Stimulated activated CD8-positive, alpha-beta memory T cell treated with anti-CD3 and anti-CD28 coated beads, Interleukin-12 subunit alpha, Interleukin-12 subunit beta, amount 100 ng/mL, for 1 hour (primary cell): ENCODE data around the gene DCLK1.

ENCODE experiments used
- DNase-seq: peaks from one replicate; pipeline ENCODE4 v3.0.0-alpha.2; 2020; ENCODE audit warnings: low read depth

Gene DCLK1

DNA sequence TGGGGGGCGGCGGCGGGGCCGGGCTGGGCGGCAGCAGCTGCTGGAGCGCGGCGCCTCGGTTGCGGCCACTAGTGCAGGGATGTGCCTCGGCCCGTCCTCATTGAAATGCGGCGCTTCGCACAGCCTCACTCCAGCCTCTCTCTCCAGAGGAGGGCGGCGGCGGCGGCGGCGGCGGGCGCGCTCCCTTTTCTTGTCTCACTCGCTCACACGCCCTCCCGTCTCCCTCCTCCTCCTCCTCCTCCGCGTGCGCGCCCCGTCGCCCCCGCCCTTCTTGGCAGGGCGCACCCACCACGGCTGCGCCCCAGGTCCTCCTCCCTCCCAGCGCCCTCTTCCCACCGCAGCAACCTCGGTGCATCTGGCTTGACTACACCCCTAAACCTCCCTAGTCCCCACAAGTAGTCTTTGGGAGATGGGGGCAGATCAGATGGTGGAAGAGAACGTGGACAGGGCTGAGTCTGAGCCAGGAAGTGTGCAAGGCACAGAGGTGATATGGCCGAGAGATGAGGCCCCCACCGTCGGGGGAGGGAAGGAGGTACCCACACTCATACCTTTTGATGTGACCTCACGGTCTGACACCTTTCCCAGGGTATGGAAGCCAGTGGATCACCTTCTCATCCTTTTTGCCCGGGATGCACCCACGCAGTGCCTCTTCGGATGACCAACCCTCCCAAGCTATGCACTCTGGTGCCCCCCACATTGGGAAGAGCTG, at the start of gene DCLK1:
DCLK1 (minus strand) TSS at position 161 of the 709 bp plus-strand sequence.
- no peak for DNase-seq

DNA sequence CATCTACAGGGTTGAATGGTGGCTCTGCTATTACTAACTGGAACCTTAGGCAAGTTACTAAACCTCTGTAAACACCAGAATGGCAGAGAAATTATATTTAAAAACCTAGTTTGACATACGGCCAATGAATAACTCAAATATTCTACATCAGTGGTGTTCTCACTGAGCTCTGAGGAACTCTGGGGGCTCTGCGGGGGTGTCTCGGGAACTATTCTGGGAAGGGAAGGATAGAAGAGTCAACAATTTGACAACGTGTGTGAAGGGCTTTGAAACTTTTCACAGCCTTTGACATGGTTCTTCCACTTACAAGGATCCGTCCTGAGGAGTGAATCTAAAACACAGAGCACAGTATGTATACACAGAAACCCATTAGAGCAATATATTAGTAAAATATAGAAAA, 44.4 kb upstream of the DCLK1 start:
- DNase-seq, result no peak

DNA sequence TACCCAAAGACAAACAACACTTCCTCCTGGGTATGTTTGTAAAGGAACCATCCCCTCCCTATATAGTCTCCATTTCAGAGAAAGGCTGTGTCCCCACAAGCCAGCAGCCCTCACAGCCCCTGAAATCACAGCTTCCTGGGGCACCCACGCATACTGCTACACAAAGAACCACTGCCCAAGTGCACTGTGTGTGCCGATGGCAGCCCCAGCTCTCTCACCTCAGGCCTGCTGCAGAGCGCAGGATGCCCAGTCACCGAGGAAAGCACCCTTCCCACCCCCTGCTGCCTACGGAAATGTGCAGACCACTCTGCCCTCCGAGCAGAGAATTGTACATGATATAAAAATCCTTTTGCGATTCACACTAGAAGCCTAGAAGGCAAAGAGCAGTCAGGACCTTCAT, 43.7 kb upstream of the DCLK1 start:
- DNase-seq, result no peak

DNA sequence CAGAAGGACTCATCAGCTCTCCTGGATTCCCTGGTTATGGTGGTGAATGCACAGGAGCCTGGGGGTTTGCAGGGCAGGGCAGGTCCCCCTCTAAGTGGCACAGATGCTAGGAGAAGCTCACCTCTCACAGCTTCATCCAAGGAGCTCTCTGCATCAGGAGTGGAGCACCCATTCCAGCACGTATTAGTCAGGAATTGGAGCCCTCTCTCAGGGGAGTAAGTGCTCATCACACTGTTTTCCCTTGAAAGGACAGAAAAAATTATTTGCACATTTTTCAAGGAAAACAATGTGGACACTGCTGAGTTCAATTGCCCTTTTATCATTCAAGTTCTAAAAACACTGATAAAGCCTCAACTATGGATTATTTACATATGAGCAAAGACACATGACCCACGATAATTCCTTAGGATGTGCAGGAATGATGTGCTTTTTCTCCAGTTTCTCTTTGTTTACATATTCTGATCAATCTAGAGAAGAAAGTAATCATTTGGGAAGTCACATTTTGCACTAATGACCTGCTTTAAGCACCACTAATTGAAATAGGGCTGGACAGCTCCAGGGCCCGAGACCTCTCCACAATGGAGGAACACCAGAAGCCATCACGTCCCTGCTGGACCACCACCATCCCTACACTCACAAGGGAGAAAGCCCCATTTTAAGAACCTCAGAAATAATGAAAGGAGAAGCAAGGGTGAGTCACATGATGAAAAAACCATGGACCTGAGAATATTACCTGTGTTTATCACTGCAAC, 42.6 kb upstream of the DCLK1 start:
- no peak for DNase-seq

DNA sequence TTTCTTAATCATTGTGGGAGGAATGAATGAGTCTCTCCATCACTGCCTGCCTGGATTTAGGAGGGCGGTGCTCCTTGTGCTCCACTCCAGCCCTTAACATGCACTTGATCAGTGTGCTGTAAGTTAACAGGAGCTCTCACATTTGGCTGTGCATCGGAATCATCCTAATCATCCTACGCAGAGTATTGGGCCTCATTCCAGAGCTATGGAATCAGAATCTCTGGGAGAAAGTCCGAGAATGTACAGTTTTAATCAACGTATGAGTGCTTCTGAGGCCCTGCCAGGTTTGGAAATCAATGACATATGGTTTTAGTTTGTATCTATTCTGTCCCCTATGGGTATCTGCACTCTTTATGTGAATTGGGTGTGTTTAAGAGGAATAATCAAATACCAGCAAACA, 34.9 kb upstream of the DCLK1 start:
- DNase-seq, result no peak

DNA sequence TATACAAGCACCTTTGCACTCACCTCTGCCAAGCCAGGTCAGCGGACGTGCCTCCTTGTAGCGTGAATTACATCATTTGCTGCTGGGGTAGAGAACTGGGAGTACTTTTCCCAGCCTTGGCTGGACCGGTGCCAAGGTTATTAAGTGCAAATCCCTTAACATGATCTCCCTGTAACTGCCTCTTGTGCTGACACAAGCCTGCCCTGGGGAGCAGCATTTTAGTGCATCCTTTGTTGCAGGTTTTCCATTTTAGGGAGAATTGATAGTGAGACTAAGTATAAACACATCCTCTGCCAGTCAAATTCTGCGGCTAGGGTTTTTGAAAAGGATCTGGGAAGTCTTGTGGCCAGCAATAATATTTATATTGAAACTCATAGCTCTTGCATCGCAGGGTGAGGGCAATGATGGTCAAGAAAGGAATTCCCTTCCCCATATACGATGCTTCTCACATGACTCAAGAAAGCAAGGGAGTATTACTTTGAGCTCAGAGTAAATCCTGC, 32.7 kb upstream of the DCLK1 start:
- DNase-seq, result no peak

DNA sequence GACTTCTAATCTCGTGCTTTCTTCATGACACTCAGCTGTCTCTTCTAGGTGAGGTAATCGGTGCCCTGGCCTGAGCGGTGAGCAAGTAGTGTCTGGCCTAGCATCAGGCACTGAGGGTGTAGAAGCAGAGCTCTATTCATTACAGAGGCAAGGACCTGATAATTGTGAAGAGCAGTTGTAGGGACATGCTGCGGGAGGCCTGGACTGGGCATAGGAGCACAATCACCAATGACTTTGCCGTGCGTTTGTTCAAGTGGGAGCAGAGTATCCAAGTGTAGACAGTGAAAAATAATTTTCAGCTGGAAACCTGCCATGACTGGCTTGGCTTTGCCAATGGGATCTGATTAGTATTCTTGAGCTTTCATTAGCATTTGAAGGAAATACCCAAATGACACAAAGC, 32.1 kb upstream of the DCLK1 start:
- no peak for DNase-seq

DNA sequence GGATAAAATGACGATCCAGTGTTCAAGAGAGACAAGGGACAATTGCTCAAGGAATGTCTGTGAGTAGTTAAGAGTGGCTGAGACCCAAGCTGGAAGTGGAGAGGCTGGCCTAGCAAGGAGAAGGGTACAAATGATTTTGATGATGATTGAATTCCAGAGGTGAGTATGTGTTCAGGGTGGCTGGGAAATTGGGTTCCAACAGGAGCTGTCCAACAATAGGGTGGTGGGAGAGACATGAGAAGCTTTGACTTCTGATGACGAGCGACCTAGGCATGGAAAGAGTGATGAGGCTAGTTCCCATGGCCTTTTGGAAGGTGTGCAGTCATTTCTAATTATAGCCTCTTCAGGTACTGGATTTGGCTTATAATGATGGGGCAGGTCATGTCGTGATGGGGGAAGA, 29.1 kb upstream of the DCLK1 start:
- no peak for DNase-seq

DNA sequence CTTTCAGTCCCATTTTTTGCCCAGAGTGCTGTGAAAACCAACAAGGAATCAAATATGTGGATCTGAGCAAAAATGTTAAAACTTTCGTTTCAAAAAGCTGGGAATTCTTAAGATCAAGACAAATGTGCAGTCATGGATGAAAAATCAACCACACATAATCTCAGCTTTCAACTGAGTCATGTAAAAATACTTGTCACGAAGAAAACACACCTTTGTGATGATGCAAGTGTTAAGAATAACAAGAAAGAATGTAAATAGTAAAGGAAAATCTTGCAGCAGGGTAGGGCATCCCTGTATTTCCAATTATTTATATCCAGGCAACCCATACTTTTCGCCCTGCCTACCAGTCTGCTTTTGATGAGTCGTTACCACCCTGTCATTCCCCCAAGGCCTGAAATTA, 27.4 kb upstream of the DCLK1 start:
- no peak for DNase-seq

DNA sequence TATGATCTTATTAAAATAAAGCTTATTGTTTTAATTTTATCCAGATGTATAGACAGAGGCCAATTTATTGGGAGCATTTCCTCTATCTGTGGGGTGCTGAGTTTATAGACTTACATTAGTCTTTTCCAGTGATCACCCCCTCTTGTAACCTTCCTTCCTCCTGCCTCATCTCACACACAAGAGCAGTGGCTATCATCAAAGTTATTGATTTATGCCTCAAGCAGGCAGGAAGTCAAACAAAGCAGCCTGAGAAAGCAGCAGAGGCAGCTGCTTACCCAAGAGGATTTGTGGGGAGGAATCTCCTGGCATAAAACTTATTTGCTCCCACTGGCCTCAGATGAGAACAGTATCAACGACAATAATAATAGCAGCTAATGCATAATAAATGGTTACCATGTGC, 26.3 kb upstream of the DCLK1 start:
- DNase-seq, result no peak

DNA sequence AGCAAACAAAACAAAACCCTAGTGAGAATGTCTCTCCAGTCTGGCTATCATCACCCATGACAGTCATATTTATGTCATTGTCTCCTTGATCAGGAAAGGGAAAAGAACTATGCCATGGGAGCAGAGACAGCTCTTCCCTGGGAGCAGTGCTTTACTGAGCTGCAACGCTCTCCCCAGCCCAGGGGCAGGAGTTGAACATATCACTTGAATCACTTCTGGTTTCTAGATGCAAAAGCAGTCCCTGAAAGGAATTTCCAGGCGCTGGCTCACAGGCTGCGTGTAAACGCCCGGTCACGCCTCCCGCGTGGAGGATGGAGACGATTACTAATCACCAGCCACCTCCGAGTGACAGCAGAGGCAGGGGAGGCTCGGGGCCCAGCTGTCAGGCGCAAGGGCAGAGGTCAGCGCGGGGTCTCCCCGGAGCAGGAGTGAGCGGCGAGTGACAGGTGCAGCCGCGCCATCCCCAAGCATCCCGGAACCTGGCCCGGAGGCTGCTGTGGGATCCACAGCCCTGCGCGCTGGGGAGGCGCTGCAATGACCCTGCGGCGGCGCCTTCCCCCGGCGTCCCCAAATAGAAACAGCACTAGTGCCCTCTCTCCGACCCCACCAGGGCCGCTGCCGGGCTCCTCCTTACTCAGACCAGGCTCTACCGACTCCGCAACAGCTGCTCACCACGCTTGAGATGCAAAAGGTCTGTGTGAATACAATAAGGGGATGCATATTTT, 23.5 kb upstream of the DCLK1 start:
- DNase-seq, result no peak

DNA sequence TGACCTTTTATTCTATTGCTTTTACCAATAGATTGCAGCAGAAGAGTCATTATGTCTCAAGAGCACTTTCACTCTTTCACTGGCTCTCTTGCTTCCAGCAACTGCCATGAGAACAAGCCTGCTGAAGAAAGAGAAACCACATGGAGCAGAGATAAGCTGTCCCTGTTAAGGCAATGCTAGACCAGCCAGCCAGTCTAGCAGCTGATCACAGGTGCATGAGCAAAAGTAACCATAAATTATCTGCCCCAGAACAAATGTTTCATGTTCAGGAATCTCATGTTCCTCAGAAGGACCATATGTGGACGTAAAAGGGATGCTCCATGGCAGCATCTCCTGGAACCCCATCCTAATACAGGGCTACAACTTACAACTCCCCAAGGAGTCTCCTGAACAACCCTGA, 20.4 kb upstream of the DCLK1 start:
- DNase-seq, result no peak

DNA sequence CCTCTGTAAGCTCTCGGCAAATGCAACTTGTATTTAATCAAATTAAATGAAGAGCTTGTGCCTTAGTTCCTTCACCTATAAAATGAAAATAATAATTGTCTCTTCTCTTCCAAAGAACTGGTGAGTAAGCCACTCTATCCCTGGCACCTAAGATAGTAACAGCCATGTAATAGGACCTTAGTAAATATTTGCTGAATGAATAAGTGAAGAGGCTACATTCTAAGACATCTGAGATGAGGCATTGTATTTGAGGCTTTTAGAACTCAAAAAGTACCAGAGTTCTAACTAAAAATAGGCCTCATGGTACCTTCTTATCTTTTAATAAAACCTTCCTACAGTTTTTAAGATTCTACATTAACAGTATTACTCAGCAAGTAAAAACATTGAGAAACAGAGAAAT, 17.3 kb upstream of the DCLK1 start:
- no peak for DNase-seq

DNA sequence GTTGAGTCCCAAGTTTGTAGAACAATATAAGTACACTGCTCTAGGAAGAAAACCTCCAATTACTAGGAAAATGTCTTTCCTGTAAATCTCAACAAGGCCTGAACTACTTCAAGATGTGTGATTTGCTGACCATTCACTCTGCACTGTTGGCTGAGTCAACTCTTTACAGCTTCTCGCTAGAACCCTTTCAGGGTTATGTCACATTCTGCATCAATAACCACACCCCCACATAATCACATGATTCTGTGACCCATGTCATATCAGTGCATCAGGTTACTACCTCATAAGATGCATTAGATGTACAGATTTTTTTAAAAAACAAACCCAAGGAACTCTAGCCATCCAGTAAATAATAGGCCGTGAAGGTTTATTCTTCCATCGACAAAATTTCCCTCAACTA, 16.1 kb upstream of the DCLK1 start:
- no peak for DNase-seq

DNA sequence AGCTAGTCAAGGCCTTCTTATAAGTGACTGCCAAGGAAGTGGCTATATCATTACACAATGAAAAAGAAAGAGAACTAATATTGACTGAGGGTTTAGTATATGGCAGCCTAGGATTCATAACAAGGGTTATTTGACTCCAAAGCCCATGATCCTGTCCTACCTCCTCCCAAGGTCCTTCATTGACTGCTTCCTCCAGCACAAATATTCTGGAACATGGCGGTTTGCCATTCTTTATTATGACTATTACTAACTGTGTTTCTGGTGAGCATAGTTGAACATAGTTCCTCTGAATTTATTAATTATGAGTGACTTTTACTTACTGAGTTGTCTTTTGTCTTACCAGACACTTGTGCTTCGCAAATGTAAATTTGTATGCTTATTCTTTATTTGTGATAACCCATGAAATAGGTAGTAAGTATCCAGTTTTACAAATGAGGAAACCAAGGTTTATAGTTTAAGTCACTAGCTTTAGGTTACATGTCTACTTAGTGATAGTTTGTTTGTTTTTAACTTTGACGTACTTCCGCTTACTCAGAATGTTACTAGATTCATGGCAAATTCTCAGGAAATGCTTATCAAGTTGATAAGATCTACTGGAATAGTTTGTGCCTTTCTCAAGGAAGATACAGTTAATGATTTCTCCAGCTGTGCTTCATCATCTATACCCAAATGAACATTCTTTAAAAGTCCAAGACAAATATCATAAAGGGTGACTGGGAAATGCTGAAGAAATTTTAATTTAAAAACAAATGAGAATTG, 15.5 kb upstream of the DCLK1 start:
- no peak for DNase-seq

DNA sequence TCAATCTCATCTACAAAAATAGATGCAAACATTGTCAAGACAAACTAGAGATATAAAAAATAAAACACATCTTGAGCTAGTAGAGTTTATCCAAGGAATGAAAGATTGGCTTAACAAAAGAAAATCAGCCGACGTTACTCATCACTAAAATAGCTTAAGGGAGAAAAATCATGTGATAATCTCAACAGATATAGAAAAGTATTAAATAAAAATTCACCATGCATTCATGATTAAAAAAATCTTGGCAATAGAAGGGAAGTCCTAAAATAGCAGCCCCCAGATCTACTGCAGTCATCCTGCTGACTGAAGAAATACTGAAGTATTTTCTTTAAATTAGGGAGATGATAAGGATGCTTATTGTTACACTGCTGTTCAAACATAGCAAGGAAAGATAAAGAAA, 12.6 kb upstream of the DCLK1 start:
- DNase-seq, result no peak

DNA sequence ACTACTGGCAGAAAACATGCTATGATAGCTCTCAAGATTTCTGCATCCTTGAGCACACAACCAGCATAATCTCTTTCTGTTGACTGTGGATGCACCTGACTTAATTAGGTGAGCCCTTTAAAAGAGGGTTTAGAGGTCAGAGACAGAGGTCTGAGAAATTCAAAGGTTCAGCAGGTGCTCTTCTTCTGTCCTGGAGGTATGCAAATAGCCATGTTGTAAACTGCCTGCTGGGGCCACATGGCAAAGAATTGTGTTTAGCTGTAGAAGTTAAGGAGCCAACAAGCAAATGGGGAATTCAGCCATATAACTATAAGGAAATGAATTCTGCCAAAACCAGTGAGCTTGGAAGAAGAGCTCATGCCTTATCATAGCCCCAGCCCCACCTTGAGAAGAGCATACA, 11.6 kb upstream of the DCLK1 start:
- DNase-seq, result no peak

DNA sequence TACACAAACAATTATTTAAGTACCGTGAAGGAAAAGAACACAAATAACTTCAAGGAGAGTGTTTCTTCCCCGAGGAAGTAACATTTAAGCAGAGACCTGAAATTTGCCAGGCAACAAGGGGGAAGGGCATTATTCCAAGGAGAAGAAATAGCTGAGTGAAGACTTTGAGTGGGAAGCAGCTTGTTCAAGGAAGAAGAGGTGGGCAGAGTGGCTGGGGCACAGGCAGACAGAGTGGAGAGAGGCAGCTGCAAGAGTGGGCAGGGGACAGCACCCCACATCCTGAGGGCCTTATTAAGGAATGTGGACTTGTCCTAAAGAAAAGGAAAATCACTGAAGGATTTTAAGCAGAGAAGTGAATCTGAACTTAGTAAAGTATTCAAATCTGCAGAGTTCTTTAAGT, 4.7 kb upstream of the DCLK1 start:
- no peak for DNase-seq

DNA sequence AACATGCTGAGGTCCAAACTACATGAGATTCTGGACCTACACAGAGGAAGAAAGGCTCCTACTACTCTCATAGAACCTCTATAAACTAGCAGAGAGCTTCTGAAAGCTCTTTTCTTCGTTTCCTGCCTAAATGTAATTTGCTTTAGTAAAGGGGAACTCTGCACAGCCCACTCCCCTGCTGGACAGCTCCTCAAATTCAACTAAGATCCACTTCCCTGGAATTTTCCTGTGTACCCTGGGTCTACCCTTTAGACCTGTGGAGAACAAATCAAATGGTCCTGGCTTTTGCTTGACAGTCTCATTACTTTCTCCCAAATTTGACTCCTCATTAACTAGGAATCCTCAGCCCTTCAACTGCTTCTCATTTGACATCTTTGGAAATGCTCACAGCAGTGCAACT, 3.5 kb upstream of the DCLK1 start:
- DNase-seq, result no peak

DNA sequence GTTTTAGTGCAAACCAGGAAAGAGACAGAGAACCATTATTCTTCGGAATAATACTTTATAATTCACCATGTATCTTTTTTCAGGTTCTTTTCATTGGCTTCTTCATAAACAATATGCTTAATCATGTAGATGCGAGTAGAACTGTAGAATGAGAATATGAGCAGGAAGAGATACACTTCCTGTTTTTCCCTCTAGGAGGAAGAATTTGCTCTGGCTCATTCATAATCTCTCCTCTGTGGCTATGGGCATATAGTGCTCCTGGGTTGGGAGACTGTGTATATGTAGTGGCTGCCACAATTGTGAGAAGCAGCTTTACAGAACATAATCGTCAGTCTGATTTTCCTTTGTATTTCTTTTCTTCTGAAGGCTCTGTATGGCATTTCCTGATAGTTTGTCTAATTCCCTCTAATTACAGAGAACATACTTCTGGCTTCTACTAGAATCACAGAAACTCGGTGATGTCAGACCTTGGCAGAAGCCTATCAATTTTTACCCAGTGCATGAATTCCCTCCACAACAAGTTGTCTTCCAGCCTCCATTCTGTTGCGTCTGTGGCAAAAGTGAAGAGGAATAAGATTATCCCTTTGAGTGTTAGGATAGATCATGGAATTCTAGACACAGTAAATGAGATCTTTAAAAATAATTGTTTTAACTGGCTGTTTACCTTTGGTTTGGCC, 2.9 kb upstream of the DCLK1 start:
- no peak for DNase-seq

DNA sequence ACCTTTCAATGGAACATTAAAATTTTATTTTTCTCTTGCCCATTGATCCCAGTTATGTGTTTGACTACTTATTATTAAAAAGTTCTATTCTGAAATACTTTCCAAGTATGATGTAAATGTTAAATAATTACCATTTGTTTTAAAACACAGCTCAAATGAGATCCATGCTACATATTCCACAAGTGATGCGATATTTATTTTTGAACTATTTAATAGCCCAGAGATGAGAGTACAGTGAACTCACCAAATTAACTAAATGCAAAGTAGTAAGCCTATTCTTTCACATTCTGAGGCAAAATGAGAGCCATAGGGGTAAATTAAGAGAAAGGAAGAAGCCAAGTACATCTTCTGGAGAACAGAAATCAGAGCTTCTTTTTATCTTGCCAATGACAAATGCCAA, 1.2 kb upstream of the DCLK1 start:
- no peak for DNase-seq

DNA sequence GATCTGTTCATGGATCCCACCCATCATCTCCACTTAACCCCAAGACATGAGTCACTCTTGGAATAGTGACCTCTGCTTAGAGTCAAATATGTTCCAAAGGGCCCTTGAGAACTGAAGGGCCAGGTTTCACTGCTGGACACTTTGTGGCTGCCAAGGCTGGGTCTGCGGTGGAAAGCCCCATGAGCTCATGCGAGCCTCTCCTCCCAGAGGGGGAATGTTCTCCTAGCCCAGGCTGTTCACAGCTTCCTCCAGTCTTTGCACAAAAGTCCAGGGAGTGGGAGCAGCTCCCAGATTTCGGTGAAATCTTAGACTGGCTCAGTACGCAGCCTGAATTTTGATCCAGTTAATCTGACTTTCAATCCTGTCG, 732 bp upstream of the DCLK1 start:
- DNase-seq, result no peak
